ENCODE measurements around the gene NELFA.

The NELFA gene

GRCh38 chr4:2008921-2009650 is at the start of gene NELFA:
NELFA (minus strand) TSS chr4:2008974; CDS start chr4:2008959, 15 bp downstream.
- DNase-seq (ENCODE audit: low read depth): peak; percentile 97
- TF ChIP-seq, protein P1, sequence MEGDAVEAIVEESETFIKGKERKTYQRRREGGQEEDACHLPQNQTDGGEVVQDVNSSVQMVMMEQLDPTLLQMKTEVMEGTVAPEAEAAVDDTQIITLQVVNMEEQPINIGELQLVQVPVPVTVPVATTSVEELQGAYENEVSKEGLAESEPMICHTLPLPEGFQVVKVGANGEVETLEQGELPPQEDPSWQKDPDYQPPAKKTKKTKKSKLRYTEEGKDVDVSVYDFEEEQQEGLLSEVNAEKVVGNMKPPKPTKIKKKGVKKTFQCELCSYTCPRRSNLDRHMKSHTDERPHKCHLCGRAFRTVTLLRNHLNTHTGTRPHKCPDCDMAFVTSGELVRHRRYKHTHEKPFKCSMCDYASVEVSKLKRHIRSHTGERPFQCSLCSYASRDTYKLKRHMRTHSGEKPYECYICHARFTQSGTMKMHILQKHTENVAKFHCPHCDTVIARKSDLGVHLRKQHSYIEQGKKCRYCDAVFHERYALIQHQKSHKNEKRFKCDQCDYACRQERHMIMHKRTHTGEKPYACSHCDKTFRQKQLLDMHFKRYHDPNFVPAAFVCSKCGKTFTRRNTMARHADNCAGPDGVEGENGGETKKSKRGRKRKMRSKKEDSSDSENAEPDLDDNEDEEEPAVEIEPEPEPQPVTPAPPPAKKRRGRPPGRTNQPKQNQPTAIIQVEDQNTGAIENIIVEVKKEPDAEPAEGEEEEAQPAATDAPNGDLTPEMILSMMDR (IDR thresholded peaks at IDR 0.05; ENCODE audit: insufficient read depth, low read depth, low read length, missing control alignments): no peak
- H3K4me3 ChIP-seq (ENCODE audit: low read depth, low read length): peak within 1 kb of the TSS; percentile 93

DNA sequence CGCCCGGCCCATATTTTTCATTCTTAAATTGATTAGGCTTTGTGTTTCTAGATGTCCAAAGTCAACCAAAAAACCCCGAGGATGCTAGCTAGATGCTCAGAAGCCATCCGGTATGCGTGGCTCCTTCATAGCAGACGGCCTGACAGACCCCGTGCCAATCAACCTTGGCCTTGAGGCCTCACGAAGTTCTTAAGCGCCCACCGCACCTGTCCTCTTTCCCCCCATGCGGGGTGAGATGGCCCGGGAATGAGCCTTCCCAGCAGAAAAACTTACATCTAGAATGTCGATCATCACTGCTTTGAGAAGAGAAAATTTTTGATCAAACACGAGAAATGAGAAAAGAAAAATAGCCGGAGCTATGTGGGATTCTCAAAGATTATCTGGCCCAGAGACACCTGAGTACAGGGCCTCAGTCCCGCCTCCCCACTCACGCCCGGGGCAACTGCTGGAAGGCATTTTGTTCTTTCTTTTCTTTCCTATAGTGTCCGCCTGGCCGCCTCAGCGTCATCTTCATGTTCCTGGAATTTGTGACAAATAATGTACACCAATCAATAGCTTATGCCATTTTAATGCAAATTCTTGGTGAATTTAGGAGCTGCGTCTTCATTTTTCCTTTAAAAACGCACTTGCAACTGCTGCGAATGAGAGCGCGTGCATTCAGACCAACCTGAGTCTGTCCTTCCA is 48.8 kb upstream of the NELFA start:
- TF ChIP-seq, protein P1 (IDR thresholded peaks at IDR 0.05; ENCODE audit: insufficient read depth, low read depth, low read length, missing control alignments): no peak
- no peak for DNase-seq (ENCODE audit: low read depth)
- no peak overlapping the region for H3K4me3 ChIP-seq (ENCODE audit: low read depth, low read length)

DNA sequence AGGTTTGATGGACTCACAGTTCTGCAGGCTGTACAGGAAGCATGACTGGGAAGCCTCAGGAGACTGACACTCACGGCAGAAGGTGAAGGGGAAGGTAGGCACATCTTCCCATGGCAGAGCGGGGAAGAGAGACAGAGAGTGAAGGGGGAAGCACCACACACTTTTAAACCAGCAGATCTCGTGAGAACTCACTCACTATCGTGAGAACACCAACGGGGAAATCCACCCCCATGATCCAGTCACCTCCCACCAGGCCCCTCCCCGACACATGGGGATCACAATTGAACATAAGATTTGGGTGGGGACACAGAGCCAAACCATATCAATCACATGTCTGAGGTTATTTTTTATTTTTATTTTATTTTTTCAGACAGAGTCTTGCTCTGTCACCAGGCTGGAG is 45.4 kb upstream of the NELFA start:
- H3K4me3 ChIP-seq (ENCODE audit: low read depth, low read length): no peak overlapping the region
- DNase-seq (ENCODE audit: low read depth): no peak
- TF ChIP-seq, protein P1 (IDR thresholded peaks at IDR 0.05; ENCODE audit: insufficient read depth, low read depth, low read length, missing control alignments): no peak

GRCh38 chr4:2051086-2051485 is 42.3 kb upstream of the NELFA start:
- no peak for DNase-seq (ENCODE audit: low read depth)
- H3K4me3 ChIP-seq (ENCODE audit: low read depth, low read length): no peak overlapping the region
- TF ChIP-seq, protein P1 (IDR thresholded peaks at IDR 0.05; ENCODE audit: insufficient read depth, low read depth, low read length, missing control alignments): no peak

DNA sequence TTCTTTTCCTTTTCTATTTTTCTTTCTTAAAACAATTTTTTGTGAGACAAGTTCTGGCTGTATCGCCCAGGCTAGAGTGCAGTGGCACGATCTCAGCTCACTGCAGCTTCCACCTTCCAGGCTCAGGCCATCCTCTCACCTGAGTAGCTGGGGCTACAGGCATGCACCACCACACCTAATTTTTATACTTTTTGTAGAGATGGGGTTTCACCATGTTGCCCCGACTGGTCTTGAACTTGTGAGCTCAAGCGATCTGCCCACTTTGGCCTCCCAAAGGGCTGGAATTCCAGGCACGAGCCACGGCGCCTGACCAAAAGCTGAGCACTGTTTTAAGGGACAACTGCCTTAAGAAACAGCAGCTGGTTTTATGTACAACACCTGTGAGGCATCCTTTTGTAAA is 41.0 kb upstream of the NELFA start:
- H3K4me3 ChIP-seq (ENCODE audit: low read depth, low read length): no peak overlapping the region
- no peak for DNase-seq (ENCODE audit: low read depth)
- TF ChIP-seq, protein P1 (IDR thresholded peaks at IDR 0.05; ENCODE audit: insufficient read depth, low read depth, low read length, missing control alignments): no peak

DNA sequence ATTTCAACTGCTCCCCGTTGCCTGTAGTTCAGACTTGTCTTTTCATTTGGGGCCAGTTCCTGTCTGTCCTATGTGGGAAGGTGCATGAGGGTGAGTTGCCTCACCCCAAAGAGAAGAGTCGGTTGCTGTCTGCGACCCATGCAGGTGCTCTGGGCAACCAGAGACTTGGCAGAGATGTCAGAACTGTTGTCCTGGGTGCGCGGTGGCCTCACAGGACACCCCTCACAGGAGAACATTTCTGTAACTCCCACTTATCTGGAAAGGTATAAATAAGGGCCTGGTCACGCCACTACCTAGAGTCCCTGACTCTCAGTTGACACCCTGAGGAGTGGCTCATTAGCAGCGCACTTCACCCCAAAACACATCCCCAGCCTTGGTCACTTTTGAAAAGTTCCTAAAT is 40.6 kb upstream of the NELFA start:
- H3K4me3 ChIP-seq (ENCODE audit: low read depth, low read length): no peak overlapping the region
- TF ChIP-seq, protein P1 (IDR thresholded peaks at IDR 0.05; ENCODE audit: insufficient read depth, low read depth, low read length, missing control alignments): no peak
- DNase-seq (ENCODE audit: low read depth): no peak

All from GM12865 (cell line).